Islet precursor cell (in vitro differentiated cells): ENCODE data around the gene CRISPLD2.
A peak's percentile ranks its signal among the peaks of the same experiment; 100 is the strongest.

Experiments used
- DNase-seq: peaks from one replicate; pipeline ENCODE4 v3.0.0-alpha.2; 2018

The CRISPLD2 gene, protein sequence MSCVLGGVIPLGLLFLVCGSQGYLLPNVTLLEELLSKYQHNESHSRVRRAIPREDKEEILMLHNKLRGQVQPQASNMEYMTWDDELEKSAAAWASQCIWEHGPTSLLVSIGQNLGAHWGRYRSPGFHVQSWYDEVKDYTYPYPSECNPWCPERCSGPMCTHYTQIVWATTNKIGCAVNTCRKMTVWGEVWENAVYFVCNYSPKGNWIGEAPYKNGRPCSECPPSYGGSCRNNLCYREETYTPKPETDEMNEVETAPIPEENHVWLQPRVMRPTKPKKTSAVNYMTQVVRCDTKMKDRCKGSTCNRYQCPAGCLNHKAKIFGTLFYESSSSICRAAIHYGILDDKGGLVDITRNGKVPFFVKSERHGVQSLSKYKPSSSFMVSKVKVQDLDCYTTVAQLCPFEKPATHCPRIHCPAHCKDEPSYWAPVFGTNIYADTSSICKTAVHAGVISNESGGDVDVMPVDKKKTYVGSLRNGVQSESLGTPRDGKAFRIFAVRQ

GRCh38 chr16:84819644-84820304, at the start of gene CRISPLD2:
Gene CRISPLD2 (plus strand): TSS chr16:84819985. CDS start chr16:84838496, 18,511 bp downstream.
- peak; percentile 96 for DNase-seq

DNA sequence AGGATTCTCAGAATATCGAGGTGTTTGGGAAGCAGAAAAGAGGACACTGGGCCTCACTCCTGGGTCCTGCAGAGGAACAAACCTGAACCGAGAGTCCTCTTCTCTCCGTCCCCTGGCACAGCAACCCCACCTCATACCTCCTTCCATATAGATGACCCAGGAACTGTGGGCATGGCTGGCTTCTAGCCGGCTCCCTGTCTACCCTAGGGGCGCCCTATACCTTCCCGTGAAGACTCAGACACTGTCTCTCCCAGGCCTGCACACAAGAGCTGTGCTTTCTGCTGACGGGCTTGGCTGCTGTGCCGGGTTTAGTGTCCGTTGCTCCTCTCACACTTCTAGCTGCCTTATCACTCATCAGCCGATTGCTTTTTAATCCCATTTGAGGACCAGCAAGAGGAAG, 46.5 kb upstream of the CRISPLD2 start:
- peak; percentile 54 for DNase-seq

GRCh38 chr16:84774810-84775209, 45.0 kb upstream of the CRISPLD2 start:
- DNase-seq = peak; percentile 28

DNA sequence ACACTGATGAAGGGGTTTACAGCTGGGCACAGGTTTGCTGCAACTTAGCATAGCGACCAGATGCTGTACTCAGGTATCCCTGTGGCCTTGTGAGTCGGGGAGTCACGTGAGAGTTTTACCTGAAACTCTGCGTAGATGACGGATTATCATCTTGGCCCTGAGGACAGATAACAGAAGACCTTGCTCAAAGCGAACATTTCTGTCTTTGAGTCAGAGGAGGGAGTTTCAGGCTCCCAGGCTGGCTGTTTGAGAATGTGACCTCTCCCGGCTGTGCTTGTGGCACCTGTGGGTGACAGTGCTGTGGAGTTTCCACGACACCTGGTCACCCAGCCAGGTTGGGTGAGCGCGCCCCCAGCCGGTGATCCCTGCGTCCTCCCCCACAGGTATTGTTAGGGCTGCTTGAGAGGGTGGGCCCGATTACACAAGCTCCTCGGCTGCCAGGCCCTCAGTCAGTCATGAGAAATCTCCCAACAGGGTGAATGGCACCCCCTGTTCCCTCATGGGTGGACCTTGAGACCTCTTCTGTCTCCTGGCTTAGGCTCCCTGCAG, 44.4 kb upstream of the CRISPLD2 start:
- DNase-seq = peak; percentile 45

DNA sequence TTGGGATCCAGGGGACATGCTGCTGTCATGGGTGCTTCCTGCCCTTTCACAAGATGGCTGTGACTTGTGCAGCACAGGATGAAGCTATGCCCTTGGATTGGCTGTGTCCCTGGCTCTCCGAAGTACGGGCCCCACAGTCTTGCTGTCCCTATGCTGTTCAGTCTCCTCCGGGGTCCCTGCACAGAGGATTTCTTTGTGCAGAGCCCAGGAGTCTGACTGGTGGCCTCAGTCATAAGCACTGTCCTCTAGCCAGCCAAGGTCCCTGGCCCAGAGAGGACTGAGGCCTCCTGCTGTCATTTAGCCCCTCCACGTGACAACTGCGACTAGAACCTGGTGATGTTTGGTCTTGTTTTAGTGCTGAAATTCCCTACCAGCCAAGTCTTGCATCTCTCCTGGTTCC, 42.4 kb upstream of the CRISPLD2 start:
- DNase-seq = peak; percentile 38

DNA sequence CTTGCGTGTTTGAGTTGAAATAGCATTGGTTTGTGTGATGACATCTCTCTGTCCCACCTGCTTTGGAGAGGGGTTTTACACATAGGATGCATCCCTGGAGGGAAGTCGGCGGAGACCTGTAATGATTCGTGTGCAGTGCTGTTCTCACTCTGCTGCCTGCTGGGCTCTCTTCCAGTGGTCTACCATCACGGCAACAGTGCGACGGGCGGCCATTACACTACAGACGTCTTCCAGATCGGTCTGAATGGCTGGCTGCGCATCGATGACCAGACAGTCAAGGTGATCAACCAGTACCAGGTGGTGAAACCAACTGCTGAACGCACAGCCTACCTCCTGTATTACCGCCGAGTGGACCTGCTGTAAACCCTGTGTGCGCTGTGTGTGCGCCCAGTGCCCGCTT, 41.1 kb upstream of the CRISPLD2 start:
- DNase-seq = peak; percentile 21

DNA sequence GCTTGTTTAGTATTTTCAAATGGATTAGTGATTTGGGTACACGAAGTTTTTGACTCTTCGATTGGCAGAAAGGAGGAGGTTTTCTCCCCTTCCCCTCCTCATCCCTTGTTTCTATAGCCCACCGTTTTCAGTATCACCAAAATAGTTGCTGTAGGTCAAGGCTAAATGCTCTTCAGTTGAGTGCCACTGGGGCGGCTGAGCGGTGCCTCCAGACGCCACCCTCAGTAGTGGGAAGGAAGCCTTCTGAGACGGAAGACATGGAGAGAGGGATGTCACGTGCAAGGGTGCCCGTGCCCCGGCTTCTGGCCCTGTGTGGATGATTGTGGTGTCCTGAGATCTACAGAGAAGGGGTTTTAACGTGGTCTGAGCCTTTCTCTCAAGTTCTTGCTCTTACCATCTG, 39.7 kb upstream of the CRISPLD2 start:
- DNase-seq = no peak

- no peak for DNase-seq
Observed at GRCh38 chr16:84780544-84781376, 39.0 kb upstream of the CRISPLD2 start.

GRCh38 chr16:84782846-84783245, 36.9 kb upstream of the CRISPLD2 start:
- DNase-seq = no peak

DNA sequence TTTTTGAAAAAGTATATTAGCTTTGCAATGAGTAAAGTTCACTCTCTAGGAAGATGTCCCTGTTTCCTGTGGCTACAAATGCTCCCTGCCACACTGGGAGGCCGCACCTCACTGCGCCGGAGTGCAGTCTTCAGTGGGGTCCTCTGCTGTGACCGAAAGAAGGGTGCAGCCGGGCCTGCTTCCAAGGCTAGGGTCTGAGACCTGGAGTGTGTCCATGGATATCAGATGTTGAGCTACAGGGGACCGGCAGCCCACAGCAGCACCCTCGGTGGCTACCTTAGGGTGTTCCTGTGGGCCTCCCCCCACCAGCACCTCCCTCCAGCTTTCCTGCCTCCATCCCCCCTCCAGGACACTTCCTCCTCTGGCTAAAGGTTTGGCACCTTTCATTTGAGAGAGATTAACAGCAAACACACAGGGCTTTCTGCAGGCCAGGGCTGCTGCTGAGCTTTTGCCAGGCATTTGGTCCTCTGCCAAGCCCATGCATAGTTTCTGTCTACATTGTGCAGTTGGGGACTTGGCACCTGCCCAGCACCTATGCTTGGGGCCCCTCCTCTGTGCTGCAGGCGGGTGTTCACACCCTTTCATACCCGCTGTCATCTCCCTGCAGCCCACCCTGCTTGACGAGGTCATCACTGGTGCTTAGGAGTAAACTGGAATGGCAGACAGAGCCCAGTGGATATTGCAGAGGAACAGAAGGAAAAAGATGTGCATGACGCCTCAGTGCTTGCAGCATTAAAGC, 33.8 kb upstream of the CRISPLD2 start:
- DNase-seq = no peak

DNA sequence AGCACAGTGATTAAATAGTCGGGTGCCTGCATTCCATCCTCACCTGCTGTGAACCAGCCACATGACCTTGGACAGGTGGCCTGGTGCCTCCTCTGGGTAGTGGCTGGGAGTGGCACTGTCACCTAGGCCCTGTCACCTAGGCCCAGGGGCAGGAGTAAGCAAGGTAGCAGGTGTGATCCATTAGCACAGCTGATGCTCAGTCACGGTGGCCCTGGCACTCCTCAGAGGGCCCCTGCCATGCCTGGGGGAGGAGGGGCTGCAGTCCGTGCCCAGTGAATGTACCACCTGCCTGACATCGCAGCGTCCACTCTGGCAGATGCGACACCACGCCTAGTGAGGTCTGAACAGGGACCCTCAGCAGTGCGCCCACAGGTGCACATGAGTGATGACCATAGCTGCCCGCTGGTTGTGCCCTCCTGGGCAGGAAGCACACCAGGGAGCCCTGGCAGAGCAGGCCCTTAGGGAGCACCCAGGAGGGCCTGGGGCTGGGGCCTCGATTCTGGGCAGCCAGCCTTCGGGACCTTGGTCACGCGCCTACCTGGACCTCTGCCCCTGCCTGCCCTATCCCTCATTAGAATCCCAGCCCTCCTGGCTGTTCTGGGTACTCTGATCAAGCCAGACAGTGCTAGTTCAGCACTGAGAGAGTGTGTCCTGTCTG, 33.1 kb upstream of the CRISPLD2 start:
- no peak for DNase-seq

DNA sequence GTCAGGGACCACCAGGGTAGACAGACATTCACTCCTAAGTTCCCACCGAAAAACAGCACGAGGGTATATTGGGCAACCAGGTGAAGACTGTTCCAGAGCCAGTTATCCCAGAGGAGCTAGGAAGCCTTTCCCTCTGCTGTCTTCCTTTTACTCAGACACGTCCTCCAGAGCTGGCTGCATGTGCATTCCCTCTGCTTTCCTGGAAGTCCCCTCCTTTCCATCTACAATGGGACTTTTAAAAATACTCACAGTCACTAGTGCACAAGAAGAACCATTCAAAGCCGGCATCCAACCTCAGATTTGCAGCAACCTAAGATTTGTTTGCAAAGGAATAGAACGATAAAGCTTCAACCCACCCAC, 32.5 kb upstream of the CRISPLD2 start:
- no peak for DNase-seq

DNA sequence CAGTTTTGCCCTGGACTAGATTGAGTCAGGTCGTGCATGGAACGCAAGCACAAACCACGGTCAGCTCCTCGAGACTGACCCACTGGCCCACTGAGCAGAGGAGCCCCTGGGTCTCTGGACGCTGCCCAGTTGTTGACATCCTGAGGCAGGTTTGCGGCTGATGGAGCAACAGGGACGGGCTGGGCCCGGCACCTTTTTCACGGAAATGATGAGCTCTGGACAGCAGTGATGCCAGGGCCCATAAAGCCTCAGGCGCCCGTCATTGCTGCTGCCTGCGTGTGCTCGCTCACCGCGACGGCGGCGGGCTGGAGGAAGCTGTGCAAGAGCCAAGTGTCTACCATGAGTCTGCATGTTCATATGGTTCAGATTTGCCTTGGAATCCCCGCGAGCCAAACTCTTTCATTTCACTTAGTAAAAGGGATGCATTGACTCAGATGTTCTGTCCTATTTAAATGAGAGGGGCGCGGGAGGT, 30.8 kb upstream of the CRISPLD2 start:
- no peak for DNase-seq

GRCh38 chr16:84789431-84789830, 30.4 kb upstream of the CRISPLD2 start:
- DNase-seq = no peak

DNA sequence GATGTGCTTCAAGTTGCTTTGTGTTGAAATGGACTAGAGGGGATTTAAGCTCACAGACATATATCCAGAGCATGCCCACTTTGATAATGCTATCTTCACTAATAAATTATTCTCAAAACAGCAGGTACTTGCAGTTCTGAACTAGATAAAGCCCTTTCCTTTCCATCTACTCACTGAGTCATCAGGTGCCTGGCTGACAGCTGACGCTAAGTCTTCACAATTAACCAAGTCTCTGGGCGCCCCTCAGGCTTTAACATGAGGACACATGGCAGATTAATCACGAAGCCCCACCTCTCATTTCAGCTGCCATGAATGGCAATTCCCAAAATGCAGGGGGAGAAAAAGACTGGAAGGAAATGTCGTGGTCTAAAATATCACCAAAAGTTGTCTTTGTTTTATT, 29.5 kb upstream of the CRISPLD2 start:
- DNase-seq = no peak

GRCh38 chr16:84791088-84791487, 28.7 kb upstream of the CRISPLD2 start:
- DNase-seq = no peak

GRCh38 chr16:84791501-84791900, 28.3 kb upstream of the CRISPLD2 start:
- DNase-seq = no peak

DNA sequence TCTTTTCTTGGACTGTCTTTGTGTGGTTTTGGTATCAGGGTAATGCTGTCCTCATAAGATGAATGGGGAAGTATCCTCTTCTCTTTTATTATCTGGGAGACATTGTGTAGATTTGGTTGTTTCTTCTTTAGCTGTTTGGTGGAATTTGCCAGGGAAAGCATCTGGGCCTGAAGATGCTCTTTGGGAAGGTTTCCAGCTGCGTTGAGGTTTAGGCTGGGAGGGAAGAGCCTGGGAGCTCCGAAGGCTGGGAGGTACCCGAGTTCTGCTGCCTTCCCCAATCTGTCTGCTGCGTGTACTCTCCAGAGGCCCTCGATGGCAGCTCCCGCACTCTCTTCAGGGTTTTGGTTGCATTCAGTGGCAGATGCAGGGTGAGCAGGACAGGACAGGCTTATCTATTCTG, 25.6 kb upstream of the CRISPLD2 start:
- DNase-seq = no peak

DNA sequence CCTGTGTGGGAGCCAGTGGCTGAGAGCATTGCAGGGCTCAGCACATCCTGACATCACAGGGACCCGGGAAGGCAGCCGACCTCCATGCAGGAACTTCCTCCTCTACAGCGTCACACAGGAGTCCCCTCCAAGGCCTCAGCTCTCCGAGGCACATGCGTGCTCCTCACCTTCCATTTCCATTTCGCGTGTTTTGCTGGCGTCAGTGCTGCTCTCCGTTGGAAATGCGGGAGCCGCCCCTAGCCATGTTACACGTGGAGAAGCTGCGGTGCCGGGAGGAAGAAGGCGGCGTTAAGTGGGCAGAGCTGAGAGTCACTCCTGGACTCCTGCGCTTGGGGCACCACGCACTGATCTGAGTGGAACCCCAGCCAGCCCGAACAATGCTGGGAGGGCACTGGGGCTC, 25.2 kb upstream of the CRISPLD2 start:
- DNase-seq = no peak

GRCh38 chr16:84795329-84796053, 24.3 kb upstream of the CRISPLD2 start:
- no peak for DNase-seq
